ENCODE results near the gene ATRNL1. TPM values are rescaled to one million over a fixed set of nuclear protein-coding genes. Genes with fewer than 3 reads are reported as not detected.

The ATRNL1 gene
- total and polyA plus RNA-seq, 2 of the 8 experiments (the other 6 are each of a cell fraction or from before 2014, with no cell fraction given): 5.1 to 17.6 TPM

- DNase-seq (ENCODE audit: low read depth in 1 of 2, low spot score in 2 of 2) (no peak), FAIRE-seq (no peak)
- no peak overlapping the region for H3K56ac ChIP-seq (replicated peaks; ENCODE audit: insufficient read length, low read depth, low read length)
- H4K8ac ChIP-seq (ENCODE audit: extremely low read depth, insufficient read depth, low read length): no peak overlapping the region
- no peak overlapping the region for H3K4me2 ChIP-seq (ENCODE audit: insufficient read depth in 1 of 2, low read depth in 2 of 2, low read length in 2 of 2)
- 59% methylated on average over 3 of the region's 3 CpGs; no CpG with 5 or more reads in 1 of the 2 experiments for WGBS, 2 experiments (ENCODE audit: extremely low coverage in 1 of 2, insufficient coverage in 1 of 2, insufficient read length in 1 of 2, insufficient replicate concordance in 2 of 2, low coverage in 1 of 2, low lambda C conversion rate in 2 of 2, missing lambda C conversion rate in 1 of 2)
- H3K27me3 ChIP-seq (replicated peaks in 1 of 4; ENCODE audit: control insufficient read depth in 3 of 4, extremely low read depth in 1 of 4, insufficient read depth in 3 of 4, low read length in 3 of 4): no peaks in the 10 kb centered on the region
- CTCF ChIA-PET (ENCODE audit: partially characterized antibody): no interaction called here
- no peak overlapping the region for H2BK15ac ChIP-seq (ENCODE audit: low read length)
- H3K79me1 ChIP-seq (ENCODE audit: low read depth, low read length): no peaks in the 10 kb centered on the region
- no peak overlapping the region for H2AK5ac ChIP-seq (ENCODE audit: low read depth, low read length)
- no peak overlapping the region for H2AFZ ChIP-seq (ENCODE audit: low read length)
- H3K79me2 ChIP-seq (ENCODE audit: control insufficient read depth in 1 of 2, insufficient read depth in 2 of 2, low read length in 2 of 2): no peaks in the 10 kb centered on the region
- H3K14ac ChIP-seq (ENCODE audit: insufficient read length): no peak overlapping the region
- no peak overlapping the region for H3K27ac ChIP-seq (ENCODE audit: low read depth, low read length)
- H3K9ac ChIP-seq (replicated peaks in 1 of 4; ENCODE audit: extremely low read depth in 1 of 4, low read depth in 3 of 4, low read length in 3 of 4): no peak overlapping the region
- no peak overlapping the region for H4K5ac ChIP-seq (ENCODE audit: insufficient read length, low read depth, low read length)
- no peak overlapping the region for H3K4ac ChIP-seq (replicated peaks; ENCODE audit: insufficient read length, low read depth, low read length)
- no peaks in the 10 kb centered on the region for H3K36me3 ChIP-seq (ENCODE audit: control insufficient read depth in 2 of 4, insufficient read depth in 4 of 4, low read length in 3 of 4)
- H2BK12ac ChIP-seq (ENCODE audit: low read depth, low read length): no peak overlapping the region
- POLR2A ChIA-PET (ENCODE audit: partially characterized antibody): no interaction called here
- H4K91ac ChIP-seq (replicated peaks; ENCODE audit: insufficient read length, low read length): no peak overlapping the region
- H3K4me3 ChIP-seq (ENCODE audit: extremely low read depth in 1 of 4, insufficient read depth in 2 of 4, low read depth in 3 of 4, low read length in 4 of 4): no peak overlapping the region
- no peaks in the 10 kb centered on the region for H3K4me1 ChIP-seq (replicated peaks in 1 of 4; ENCODE audit: control insufficient read depth in 3 of 4, insufficient read depth in 4 of 4, low read length in 3 of 4)
- no peak overlapping the region for H2BK20ac ChIP-seq (ENCODE audit: low read length)
- no peak overlapping the region for H2BK5ac ChIP-seq (ENCODE audit: low read depth, low read length)
- no peak overlapping the region for H3K18ac ChIP-seq (ENCODE audit: extremely low read depth, low read length)
- no peak overlapping the region for H3K23ac ChIP-seq (ENCODE audit: insufficient read length)
- H2BK120ac ChIP-seq (replicated peaks; ENCODE audit: low read depth, low read length): no peak overlapping the region
- H3K9me3 ChIP-seq (ENCODE audit: insufficient read depth in 2 of 2, low read depth in 1 of 2, low read length in 1 of 2): no peaks in the 10 kb centered on the region
- H4K20me1 ChIP-seq (replicated peaks in 1 of 2; ENCODE audit: control insufficient read depth in 1 of 2, insufficient read depth in 2 of 2, low read length in 2 of 2): no peaks in the 10 kb centered on the region
- H3K23me2 ChIP-seq (ENCODE audit: low read depth, low read length): no peaks in the 10 kb centered on the region
- TF ChIP-seq EZH2 (IDR thresholded peaks at IDR 0.05; ENCODE audit: low read depth, low read length, severe bottlenecking) (no peak), CEBPB (IDR thresholded peaks at IDR 0.05; ENCODE audit: low read depth, low read length) (no peak), POLR2AphosphoS5 (IDR thresholded peaks at IDR 0.05; ENCODE audit: low read depth, low read length) (no peak), RBBP5 (IDR thresholded peaks at IDR 0.05; ENCODE audit: borderline replicate concordance, low read depth, low read length) (no peak), POLR2A (IDR thresholded peaks at IDR 0.05; ENCODE audit: control extremely low read depth in 1 of 2, low read depth in 2 of 2, low read length in 2 of 2) (no peak), TAF1 (IDR thresholded peaks at IDR 0.05; ENCODE audit: low read depth, low read length) (no peak), FOSL1 (IDR thresholded peaks at IDR 0.05; ENCODE audit: insufficient read depth, low read depth, low read length) (no peak), JUND (IDR thresholded peaks at IDR 0.05; ENCODE audit: low read length) (no peak), EP300 (IDR thresholded peaks at IDR 0.05; ENCODE audit: borderline replicate concordance in 1 of 2, low read depth in 2 of 2, low read length in 2 of 2) (no peak), EGR1 (IDR thresholded peaks at IDR 0.05; ENCODE audit: borderline replicate concordance, low read depth, low read length) (no peak), PHF8 (conservative IDR thresholded peaks at IDR 0.05; ENCODE audit: low read depth, low read length) (no peak), SUZ12 (IDR thresholded peaks at IDR 0.05; ENCODE audit: low read length) (no peak), ZNF274 (IDR thresholded peaks at IDR 0.05; ENCODE audit: borderline replicate concordance, extremely low read depth, low read length) (no peak), RFX5 (IDR thresholded peaks at IDR 0.05; ENCODE audit: borderline replicate concordance, low read depth, low read length) (no peak), NANOG (IDR thresholded peaks at IDR 0.05; ENCODE audit: insufficient read depth, low read depth, low read length, poor library complexity, severe bottlenecking) (no peak)
Measured at GRCh38 chr10:115555887-115556402, 462.8 kb downstream of the ATRNL1 start.

All from H1 (cell line).